K562 (cell line): ENCODE measurements around the gene TRMT1. TPM values are rescaled to one million over a fixed set of nuclear protein-coding genes. Genes with fewer than 3 reads are reported as not detected.
A peak's percentile ranks its signal among the peaks of the same experiment; 100 is the strongest.

Source experiments
- ARHGAP35 ChIP-seq: fragments of 450-650 bp; IDR thresholded peaks from 2 replicates; pipeline ENCODE4 v1.6.1; 2018; ENCODE audit not compliant: partially characterized antibody
- ARID3B ChIP-seq: fragments of 250-450 bp; sonication (Bioruptor Pico); IDR thresholded peaks from 2 replicates; pipeline ENCODE4 v1.4.0; 2020; ENCODE audit warnings: borderline replicate concordance
- ARID4B ChIP-seq: sonication (generic); formaldehyde crosslinking; IDR thresholded peaks from 2 replicates; pipeline ENCODE4 v1.8.0; 2022; ENCODE audit warnings: mild to moderate bottlenecking, missing genetic modification reagents
- CTCF ChIP-seq, 3 experiments: IDR thresholded peaks in 2 of 3; conservative IDR thresholded peaks in 1 of 3; 2 replicates each; pipeline ENCODE4 v1.5.1; 2011 to 2012; ENCODE audit warnings: low read length in 3 of 3, mild to moderate bottlenecking in 3 of 3, control low read depth in 2 of 3, improper control_type of control experiment in 1 of 3, inconsistent platforms in 1 of 3, low read depth in 1 of 3, mixed read lengths in 1 of 3, moderate library complexity in 1 of 3; ENCODE audit not compliant: insufficient read depth in 2 of 3
- DACH1 ChIP-seq: fragments of 450-650 bp; IDR thresholded peaks from 2 replicates; pipeline ENCODE4 v1.6.1; 2018; ENCODE audit not compliant: partially characterized antibody
- FOXJ2 ChIP-seq: fragments of 200-800 bp; sonication (Bioruptor generic); IDR thresholded peaks from 2 replicates; pipeline ENCODE4 v1.6.1; 2016; ENCODE audit warnings: missing genetic modification characterization, missing compliant biosample characterization
- KDM4B ChIP-seq, 2 experiments: fragments of 450-650 bp in 1 of 2; sonication (generic) in 1 of 2; IDR thresholded peaks; 2 replicates each; pipeline ENCODE4 v1.6.1; 2016 to 2017; ENCODE audit warnings: borderline replicate concordance in 2 of 2, antibody characterized with exemption in 1 of 2, low read depth in 1 of 2, mild to moderate bottlenecking in 1 of 2
- MAZ ChIP-seq, 2 experiments: fragments of 450-650 bp in 1 of 2; sonication (generic) in 1 of 2; formaldehyde crosslinking; IDR thresholded peaks in 1 of 2; conservative IDR thresholded peaks in 1 of 2; 2 replicates each; pipeline versions ENCODE4 v1.4.0 to v1.5.0; 2020; ENCODE audit warnings: mild to moderate bottlenecking in 1 of 2, missing genetic modification reagents in 1 of 2
- NFATC3 ChIP-seq: fragments of 450-650 bp; IDR thresholded peaks from 2 replicates; pipeline ENCODE4 v1.6.1; 2017; ENCODE audit warnings: mild to moderate bottlenecking
- NKRF ChIP-seq: fragments of 450-650 bp; IDR thresholded peaks from 2 replicates; pipeline ENCODE4 v1.6.1; 2016; ENCODE audit warnings: borderline replicate concordance
- PCBP1 ChIP-seq: fragments of 200-400 bp; formaldehyde crosslinking; IDR thresholded peaks from 2 replicates; pipeline ENCODE4 v1.6.1; 2018; ENCODE audit warnings: mild to moderate bottlenecking, low read depth, low read length; ENCODE audit not compliant: poor library complexity, severe bottlenecking
- SMARCE1 ChIP-seq: fragments of 450-650 bp; IDR thresholded peaks from 2 replicates; pipeline ENCODE4 v1.7.1; 2016; ENCODE audit warnings: mild to moderate bottlenecking
- TBL1XR1 ChIP-seq, 2 experiments: IDR thresholded peaks; 2 replicates each; pipeline ENCODE4 v1.6.1; 2012; ENCODE audit warnings: improper control_type of control experiment in 2 of 2, low read length in 2 of 2, mild to moderate bottlenecking in 1 of 2
- XRCC3 ChIP-seq: fragments of 450-650 bp; IDR thresholded peaks from 2 replicates; pipeline ENCODE4 v1.6.1; 2017; ENCODE audit warnings: mild to moderate bottlenecking, moderate library complexity
- ZNF12 ChIP-seq: sonication (generic); formaldehyde crosslinking; IDR thresholded peaks from 2 replicates; pipeline ENCODE4 v1.4.0; 2020; ENCODE audit warnings: mild to moderate bottlenecking, missing genetic modification reagents
- ZNF121 ChIP-seq: sonication (generic); formaldehyde crosslinking; conservative IDR thresholded peaks from 2 replicates; pipeline ENCODE4 v1.8.0; 2022; ENCODE audit warnings: missing genetic modification reagents
- ZNF184 ChIP-seq: sonication (generic); formaldehyde crosslinking; IDR thresholded peaks from 2 replicates; pipeline ENCODE4 v1.5.0; 2020; ENCODE audit warnings: missing genetic modification reagents
- polyA plus RNA-seq, 8 experiments: library from polyadenylated mRNA; depleted of rRNA in 4 of 8; stranded (reverse) in 5 of 8; unstranded in 3 of 8; fragments of >200 nt; fragmentation: Nextera tagmentation in 2 of 8; fragmentation: Illumina TruSeq in 1 of 8; extraction: Ambion mirVana in 2 of 8; extraction: Trizol in 1 of 8; gene quantifications; 2 replicates each; pipeline versions ENCODE4 v1.2.1 to v1.2.3, GENCODE V29; 2011 to 2014; ENCODE audit warnings: inconsistent platforms in 1 of 8, missing spikeins in 1 of 8
- total RNA-seq, 7 experiments: library from RNA; depleted of rRNA in 6 of 7; stranded (reverse); fragments of >200 nt in 6 of 7; fragmentation: Illumina TruSeq in 2 of 7; extraction: Trizol in 2 of 7; gene quantifications; 2 replicates each; pipeline versions ENCODE4 v1.2.1 to v1.2.3, GENCODE V29; 2011 to 2021; ENCODE audit warnings: low replicate concordance in 1 of 7

TRMT1 gene
- total and polyA plus RNA-seq, 9 of the 15 experiments (the other 6 are each of a cell fraction or from before 2014, with no cell fraction given) = 5.8 to 158 (median 54.3) TPM

- TF ChIP-seq ARID4B (no peak), DACH1 (no peak), SMARCE1 (0 out of 2 replicates have a peak, but pooled peaks have one; percentile 11), PCBP1 (peak; percentile 94), ZNF12 (CRISPR knock-in tag) (no peak), KDM4B (IDR thresholded peaks at IDR 0.05; ENCODE audit: borderline replicate concordance in 2 of 2, low read depth in 1 of 2) (0 out of 4 replicates have a peak, but pooled peaks of 1 of the 2 experiments have one; percentile 54), NFATC3 (peak; percentile 62), ZNF184 (no peak), ARHGAP35 (no peak), ZNF121 (CRISPR knock-in tag) (no peak), FOXJ2 (no peak), TBL1XR1 (IDR thresholded peaks at IDR 0.05; ENCODE audit: low read length in 2 of 2) (no peak; a peak in 1 of 4 replicates), ARID3B (no peak), NKRF (no peak), XRCC3 (no peak), CTCF (IDR thresholded peaks at IDR 0.05 in 2 of 3, conservative IDR thresholded peaks at IDR 0.05 in 1 of 3; ENCODE audit: insufficient read depth in 2 of 3, low read depth in 1 of 3, low read length in 3 of 3) (no peak), MAZ (CRISPR knock-in tag; conservative IDR thresholded peaks at IDR 0.05 in 1 of 2, IDR thresholded peaks at IDR 0.05 in 1 of 2) (peak; percentile 44 to 86)
These were observed 39.2 kb upstream of the TRMT1 start (continued) for GRCh38 chr19:13155472-13156359.
